ENCODE results near the gene PBLD.
"Not testable (repeated sequence)": the region's sequence is repeated elsewhere in the genome, so short reads cannot be mapped to it uniquely, and the experiment has no call there.

Gene PBLD

DNA sequence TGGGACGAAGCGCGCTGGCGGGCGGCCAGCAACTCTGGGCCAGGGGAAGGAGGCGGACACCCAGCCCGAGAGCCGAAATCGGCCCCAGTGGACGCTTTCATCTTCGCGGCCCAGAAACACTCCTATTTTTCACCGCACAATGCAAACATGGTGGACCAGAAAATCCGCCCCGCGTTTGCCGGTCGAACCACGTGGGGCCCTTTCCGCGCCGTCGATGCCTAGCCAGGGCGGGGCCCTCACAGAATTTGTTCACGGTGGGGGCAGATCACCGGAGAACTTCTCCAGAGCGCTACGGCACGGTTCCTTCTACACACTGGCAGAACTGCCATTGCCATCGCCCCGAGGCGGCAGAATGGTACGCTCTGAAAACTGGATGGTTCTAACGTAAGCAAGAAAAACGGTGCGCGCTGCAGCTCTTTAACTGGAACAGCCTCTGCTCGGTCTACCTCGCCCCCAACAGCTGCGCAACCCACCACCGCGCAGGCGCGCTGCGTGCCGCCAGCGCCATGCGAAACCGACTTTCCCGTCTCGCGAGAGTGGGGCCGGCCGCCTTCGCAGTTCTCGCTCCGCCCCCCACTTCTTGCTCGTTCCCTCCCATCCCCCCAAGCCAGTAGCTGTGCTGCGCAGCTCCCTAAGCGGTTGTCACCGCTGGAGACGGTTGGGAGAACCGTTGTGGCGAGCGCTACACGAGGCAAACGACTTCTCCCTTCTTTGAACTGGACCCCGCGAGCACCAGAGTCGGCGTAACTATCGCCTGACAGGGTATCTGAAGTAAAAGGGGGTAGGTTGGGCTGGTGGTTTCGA is 1.1 kb downstream of the PBLD start, which contains the start of gene HNRNPH3:
Gene HNRNPH3 (plus strand): TSS at position 610 of the 804 bp plus-strand sequence. CDS start 5,158 bp downstream, outside the sequence.
- H3K27ac ChIP-seq (ENCODE audit: poor library complexity, severe bottlenecking), result peak within 1 kb of the TSS; percentile 81
- H3K27me3 ChIP-seq (ENCODE audit: insufficient read depth, poor library complexity, severe bottlenecking), result no peaks in the 10 kb centered on the region
- peaks cover 17% of the 10 kb centered on the region for H3K4me1 ChIP-seq (ENCODE audit: insufficient read depth, poor library complexity, severe bottlenecking)
- peaks cover 32% of the 10 kb centered on the region for H3K36me3 ChIP-seq (ENCODE audit: low read depth)
- no peak for TF ChIP-seq CTCF (IDR thresholded peaks at IDR 0.05; ENCODE audit: poor library complexity, severe bottlenecking)
- ATAC-seq (ENCODE audit: low read depth) (peak; percentile 76), DNase-seq (ENCODE audit: low spot score) (peak; percentile 97)
- peak within 1 kb of the TSS; percentile 69 for H3K4me3 ChIP-seq (ENCODE audit: severe bottlenecking)
- no peaks in the 10 kb centered on the region for H3K9me3 ChIP-seq (ENCODE audit: severe bottlenecking)

DNA sequence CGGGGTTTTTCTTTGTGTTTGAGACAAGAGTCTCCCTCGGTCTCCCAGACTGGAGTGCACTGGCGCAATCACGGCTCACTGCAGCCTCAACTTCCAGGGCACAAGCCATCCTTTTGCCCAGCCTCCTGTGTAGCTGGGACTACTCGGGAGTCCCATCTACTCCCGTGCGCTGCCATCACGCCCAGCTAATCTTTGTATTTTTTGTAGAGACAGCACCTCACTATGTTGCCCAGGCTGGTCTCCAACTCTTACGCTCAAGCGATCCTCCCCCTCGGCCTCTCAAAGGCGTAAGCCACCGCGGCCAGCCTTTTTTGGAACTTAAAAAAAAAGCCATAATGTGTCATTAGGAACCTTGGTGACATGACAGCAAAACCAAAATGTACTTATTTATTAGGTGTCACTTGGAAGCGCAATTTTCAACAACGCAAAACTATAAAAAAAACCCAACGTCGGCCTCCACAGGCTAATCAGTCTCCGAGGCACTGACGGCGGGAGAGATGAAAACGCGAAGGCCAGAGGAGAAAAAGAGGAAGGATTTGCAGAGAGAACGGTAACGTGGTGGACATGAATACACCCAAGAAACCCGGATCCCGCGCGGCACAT is 1.8 kb downstream of the PBLD start:
- no peak for DNase-seq (ENCODE audit: low spot score)
- no peaks in the 10 kb centered on the region for H3K27me3 ChIP-seq (ENCODE audit: insufficient read depth, poor library complexity, severe bottlenecking)
- peaks cover 25% of the 10 kb centered on the region for H3K36me3 ChIP-seq (ENCODE audit: low read depth)
- TF ChIP-seq CTCF (IDR thresholded peaks at IDR 0.05; ENCODE audit: poor library complexity, severe bottlenecking), result no peak
- H3K4me1 ChIP-seq (ENCODE audit: insufficient read depth, poor library complexity, severe bottlenecking), result peaks cover 11% of the 10 kb centered on the region
- H3K27ac ChIP-seq (ENCODE audit: poor library complexity, severe bottlenecking), result peak overlapping the region; percentile 81
- peak overlapping the region; percentile 69 for H3K4me3 ChIP-seq (ENCODE audit: severe bottlenecking)
- H3K9me3 ChIP-seq (ENCODE audit: severe bottlenecking), result no peaks in the 10 kb centered on the region
- ATAC-seq (ENCODE audit: low read depth), result no peak

- Histone ChIP-seq H3K27ac (ENCODE audit: poor library complexity, severe bottlenecking) (no peak overlapping the region), H3K4me3 (ENCODE audit: severe bottlenecking) (no peak overlapping the region), H3K36me3 (ENCODE audit: low read depth) (peaks cover 17% of the 10 kb centered on the region), H3K27me3 (ENCODE audit: insufficient read depth, poor library complexity, severe bottlenecking) (no peaks in the 10 kb centered on the region), H3K4me1 (ENCODE audit: insufficient read depth, poor library complexity, severe bottlenecking) (peaks cover 3% of the 10 kb centered on the region), H3K9me3 (ENCODE audit: severe bottlenecking) (no peaks in the 10 kb centered on the region)
- TF ChIP-seq CTCF (IDR thresholded peaks at IDR 0.05; ENCODE audit: poor library complexity, severe bottlenecking), result no peak
- no peak for DNase-seq (ENCODE audit: low spot score)
- ATAC-seq (ENCODE audit: low read depth), result no peak
Observed at GRCh38 chr10:68329506-68329861, 3.2 kb downstream of the PBLD start.

DNA sequence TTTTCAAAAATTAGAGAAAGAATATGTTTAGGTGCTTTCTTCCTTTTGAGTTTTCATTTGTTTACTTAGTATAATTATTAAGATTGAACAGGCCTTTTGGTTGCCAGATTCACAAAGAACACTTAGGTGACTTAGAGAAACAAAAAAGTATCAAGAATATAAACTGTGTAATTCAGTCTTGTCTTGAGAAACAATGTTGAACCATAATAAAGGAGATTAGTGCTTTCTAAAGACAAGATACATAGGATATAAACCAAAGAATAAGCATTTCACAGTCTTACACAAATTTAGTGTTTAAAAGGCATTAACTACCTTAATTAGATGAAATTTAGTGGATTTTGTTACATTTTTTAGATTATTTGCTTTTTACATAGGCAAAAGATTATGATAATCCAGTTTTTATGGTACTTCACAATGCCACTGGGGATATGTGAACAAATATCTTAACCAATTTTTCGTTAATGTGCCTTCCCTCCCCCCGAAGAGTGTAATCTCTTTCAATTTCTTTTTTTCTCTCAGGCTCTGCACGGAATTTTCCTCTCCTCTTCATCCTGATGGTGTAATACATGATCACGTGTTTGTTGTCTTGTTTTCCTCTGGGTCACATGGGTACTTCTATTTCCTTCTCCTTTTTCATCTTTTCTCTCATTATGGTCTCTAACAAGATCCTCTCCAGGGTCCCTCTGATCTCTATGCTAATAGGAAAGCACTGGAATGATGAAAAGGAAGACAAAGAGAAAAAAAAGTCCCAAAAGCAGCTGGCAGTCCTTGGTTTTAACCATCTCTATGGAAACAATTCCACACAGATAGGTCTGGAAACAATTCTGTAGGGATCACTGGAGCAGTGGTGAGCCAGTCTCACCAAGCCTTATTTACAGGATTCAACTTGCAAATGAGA is 4.6 kb downstream of the PBLD start:
- ATAC-seq (ENCODE audit: low read depth) (no peak), DNase-seq (ENCODE audit: low spot score) (no peak)
- H3K4me3 ChIP-seq (ENCODE audit: severe bottlenecking), result no peak overlapping the region
- no peak for TF ChIP-seq CTCF (IDR thresholded peaks at IDR 0.05; ENCODE audit: poor library complexity, severe bottlenecking)
- peaks cover 3% of the 10 kb centered on the region; the same call in 1 of the 2 replicates for H3K36me3 ChIP-seq (ENCODE audit: low read depth)
- peaks cover 3% of the 10 kb centered on the region for H3K4me1 ChIP-seq (ENCODE audit: insufficient read depth, poor library complexity, severe bottlenecking)
- no peaks in the 10 kb centered on the region for H3K9me3 ChIP-seq (ENCODE audit: severe bottlenecking)
- no peaks in the 10 kb centered on the region for H3K27me3 ChIP-seq (ENCODE audit: insufficient read depth, poor library complexity, severe bottlenecking)
- no peak overlapping the region for H3K27ac ChIP-seq (ENCODE audit: poor library complexity, severe bottlenecking)

DNA sequence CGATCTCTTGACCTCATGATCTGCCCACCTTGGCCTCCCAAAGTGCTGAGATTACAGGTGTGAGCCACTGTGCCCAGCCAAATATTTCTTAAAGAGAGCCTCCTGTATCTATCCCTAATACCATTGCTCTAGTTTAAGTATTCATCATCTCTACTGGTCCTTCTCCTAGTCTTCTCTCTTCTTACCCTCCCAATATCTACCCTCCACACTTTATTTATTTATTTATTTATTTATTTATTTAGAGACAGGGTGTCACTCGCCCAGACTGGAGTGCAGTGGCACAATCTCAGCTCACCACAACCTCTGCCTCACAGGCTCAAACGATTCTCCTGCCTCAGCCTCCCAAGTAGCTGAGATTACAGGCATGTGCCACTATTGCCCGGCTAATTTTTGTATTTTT is 8.3 kb downstream of the PBLD start:
- not testable (repeated sequence) for H3K27ac ChIP-seq (ENCODE audit: poor library complexity, severe bottlenecking); ATAC-seq (ENCODE audit: low read depth); DNase-seq (ENCODE audit: low spot score); H3K36me3 ChIP-seq (ENCODE audit: low read depth); H3K4me3 ChIP-seq (ENCODE audit: severe bottlenecking); H3K9me3 ChIP-seq (ENCODE audit: severe bottlenecking); H3K4me1 ChIP-seq (ENCODE audit: insufficient read depth, poor library complexity, severe bottlenecking); H3K27me3 ChIP-seq (ENCODE audit: insufficient read depth, poor library complexity, severe bottlenecking)
